ENCODE results near the gene HSD3B1.

HSD3B1 gene

GRCh38 chr1:119485201-119485600, 21.8 kb upstream of the HSD3B1 start:
- Histone ChIP-seq H2AFZ (ENCODE audit: low read length) (no peak overlapping the region), H3K36me3 (ENCODE audit: insufficient read depth, low read length) (no peaks in the 10 kb centered on the region), H3K79me2 (ENCODE audit: insufficient read depth, low read length) (no peaks in the 10 kb centered on the region), H3K27me3 (ENCODE audit: insufficient read depth, low read length) (no peaks in the 10 kb centered on the region), H3F3A (ENCODE audit: insufficient read depth, low read length) (no peaks in the 10 kb centered on the region), H3K4me1 (ENCODE audit: insufficient read depth, low read length, severe bottlenecking) (no peaks in the 10 kb centered on the region), H3K4me3 (ENCODE audit: low read depth, low read length, poor library complexity, severe bottlenecking) (no peak overlapping the region), H3K9ac (ENCODE audit: low read length) (no peak overlapping the region), H3K4me2 (ENCODE audit: low read length) (no peak overlapping the region), H4K20me1 (ENCODE audit: insufficient read depth, low read length) (no peaks in the 10 kb centered on the region), H3K27ac (ENCODE audit: low read depth, low read length, poor library complexity, severe bottlenecking) (no peak overlapping the region), H3K9me2 (ENCODE audit: low read depth, low read length) (no peaks in the 10 kb centered on the region), H3K9me3 (ENCODE audit: low read length) (no peaks in the 10 kb centered on the region)
- TF ChIP-seq, protein P1, sequence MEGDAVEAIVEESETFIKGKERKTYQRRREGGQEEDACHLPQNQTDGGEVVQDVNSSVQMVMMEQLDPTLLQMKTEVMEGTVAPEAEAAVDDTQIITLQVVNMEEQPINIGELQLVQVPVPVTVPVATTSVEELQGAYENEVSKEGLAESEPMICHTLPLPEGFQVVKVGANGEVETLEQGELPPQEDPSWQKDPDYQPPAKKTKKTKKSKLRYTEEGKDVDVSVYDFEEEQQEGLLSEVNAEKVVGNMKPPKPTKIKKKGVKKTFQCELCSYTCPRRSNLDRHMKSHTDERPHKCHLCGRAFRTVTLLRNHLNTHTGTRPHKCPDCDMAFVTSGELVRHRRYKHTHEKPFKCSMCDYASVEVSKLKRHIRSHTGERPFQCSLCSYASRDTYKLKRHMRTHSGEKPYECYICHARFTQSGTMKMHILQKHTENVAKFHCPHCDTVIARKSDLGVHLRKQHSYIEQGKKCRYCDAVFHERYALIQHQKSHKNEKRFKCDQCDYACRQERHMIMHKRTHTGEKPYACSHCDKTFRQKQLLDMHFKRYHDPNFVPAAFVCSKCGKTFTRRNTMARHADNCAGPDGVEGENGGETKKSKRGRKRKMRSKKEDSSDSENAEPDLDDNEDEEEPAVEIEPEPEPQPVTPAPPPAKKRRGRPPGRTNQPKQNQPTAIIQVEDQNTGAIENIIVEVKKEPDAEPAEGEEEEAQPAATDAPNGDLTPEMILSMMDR (IDR thresholded peaks at IDR 0.05; ENCODE audit: low read length): no peak
- TF ChIP-seq EZH2 (IDR thresholded peaks at IDR 0.05; ENCODE audit: borderline replicate concordance, low read length): no peak

DNA sequence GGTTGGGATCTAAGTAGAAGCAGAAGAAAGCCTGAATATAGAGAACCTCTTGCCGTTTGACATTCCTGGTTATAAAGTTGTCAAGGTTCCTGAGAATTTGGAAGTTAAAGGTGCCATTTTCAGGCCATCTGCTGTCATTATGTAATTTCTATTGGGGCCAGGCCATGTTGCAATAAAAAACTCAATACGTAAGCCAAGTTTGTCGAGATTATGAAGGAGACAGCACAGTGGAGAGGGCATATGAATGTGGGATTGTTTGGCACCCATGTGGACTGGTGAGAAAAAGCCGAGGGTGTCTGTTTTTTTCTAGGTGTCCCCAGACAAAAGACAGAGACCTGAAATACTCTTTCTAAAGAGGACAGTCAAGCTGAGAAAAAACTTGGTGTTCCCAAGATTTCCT, 18.8 kb upstream of the HSD3B1 start:
- TF ChIP-seq, protein P1 (IDR thresholded peaks at IDR 0.05; ENCODE audit: low read length): no peak
- TF ChIP-seq EZH2 (IDR thresholded peaks at IDR 0.05; ENCODE audit: borderline replicate concordance, low read length): no peak
- H3K36me3 ChIP-seq (ENCODE audit: insufficient read depth, low read length): no peaks in the 10 kb centered on the region
- H3F3A ChIP-seq (ENCODE audit: insufficient read depth, low read length): no peaks in the 10 kb centered on the region
- H2AFZ ChIP-seq (ENCODE audit: low read length): no peak overlapping the region
- H3K27me3 ChIP-seq (ENCODE audit: insufficient read depth, low read length): no peaks in the 10 kb centered on the region
- H3K4me1 ChIP-seq (ENCODE audit: insufficient read depth, low read length, severe bottlenecking): no peaks in the 10 kb centered on the region
- no peaks in the 10 kb centered on the region for H3K9me3 ChIP-seq (ENCODE audit: low read length)
- H3K4me3 ChIP-seq (ENCODE audit: low read depth, low read length, poor library complexity, severe bottlenecking): no peak overlapping the region
- H3K79me2 ChIP-seq (ENCODE audit: insufficient read depth, low read length): no peaks in the 10 kb centered on the region
- no peak overlapping the region for H3K4me2 ChIP-seq (ENCODE audit: low read length)
- H3K27ac ChIP-seq (ENCODE audit: low read depth, low read length, poor library complexity, severe bottlenecking): no peak overlapping the region
- H4K20me1 ChIP-seq (ENCODE audit: insufficient read depth, low read length): no peaks in the 10 kb centered on the region
- H3K9ac ChIP-seq (ENCODE audit: low read length): no peak overlapping the region
- no peaks in the 10 kb centered on the region for H3K9me2 ChIP-seq (ENCODE audit: low read depth, low read length)

GRCh38 chr1:119489201-119489600, 17.8 kb upstream of the HSD3B1 start:
- TF ChIP-seq, protein P1 (IDR thresholded peaks at IDR 0.05; ENCODE audit: low read length): no peak
- no peak for TF ChIP-seq EZH2 (IDR thresholded peaks at IDR 0.05; ENCODE audit: borderline replicate concordance, low read length)
- Histone ChIP-seq H3K79me2 (ENCODE audit: insufficient read depth, low read length) (no peaks in the 10 kb centered on the region), H3K9me3 (ENCODE audit: low read length) (no peaks in the 10 kb centered on the region), H3K36me3 (ENCODE audit: insufficient read depth, low read length) (no peaks in the 10 kb centered on the region), H3K27ac (ENCODE audit: low read depth, low read length, poor library complexity, severe bottlenecking) (no peak overlapping the region), H3K4me1 (ENCODE audit: insufficient read depth, low read length, severe bottlenecking) (no peaks in the 10 kb centered on the region), H2AFZ (ENCODE audit: low read length) (no peak overlapping the region), H3K9me2 (ENCODE audit: low read depth, low read length) (no peaks in the 10 kb centered on the region), H3K27me3 (ENCODE audit: insufficient read depth, low read length) (no peaks in the 10 kb centered on the region), H3F3A (ENCODE audit: insufficient read depth, low read length) (no peaks in the 10 kb centered on the region), H3K9ac (ENCODE audit: low read length) (no peak overlapping the region), H4K20me1 (ENCODE audit: insufficient read depth, low read length) (no peaks in the 10 kb centered on the region), H3K4me2 (ENCODE audit: low read length) (no peak overlapping the region), H3K4me3 (ENCODE audit: low read depth, low read length, poor library complexity, severe bottlenecking) (no peak overlapping the region)

Data from OCI-LY1 (cell line).